H9 (cell line): ENCODE data around the gene LRRC17. TPM values are rescaled to one million over a fixed set of nuclear protein-coding genes. Genes with fewer than 3 reads are reported as not detected.

Experiments used
- DNase-seq: peaks from one replicate; pipeline ENCODE4 v3.0.0-alpha.2; 2017
- H2AFZ ChIP-seq: one replicate; pipeline ENCODE4 v1.6.1; 2013; ENCODE audit warnings: mild to moderate bottlenecking, low read length, control low read depth, moderate library complexity
- H2AK5ac ChIP-seq: 2 replicates; pipeline ENCODE4 v1.6.1; 2013; ENCODE audit warnings: low read length, control low read depth, mixed read lengths; ENCODE audit not compliant: insufficient read length
- H2BK120ac ChIP-seq: one replicate; pipeline ENCODE4 v1.6.1; 2013; ENCODE audit warnings: low read depth, mild to moderate bottlenecking, low read length, control low read depth, inconsistent platforms; ENCODE audit not compliant: poor library complexity, severe bottlenecking
- H2BK12ac ChIP-seq: 2 replicates; pipeline ENCODE4 v1.6.1; 2013; ENCODE audit warnings: low read length, control low read depth, mixed read lengths, low read depth; ENCODE audit not compliant: insufficient read length
- H2BK15ac ChIP-seq: 2 replicates; pipeline ENCODE4 v1.6.1; 2013; ENCODE audit warnings: low read depth, low read length, control low read depth
- H2BK20ac ChIP-seq: one replicate; pipeline ENCODE4 v1.6.1; 2013; ENCODE audit warnings: low read depth, mild to moderate bottlenecking, low read length, control low read depth, inconsistent platforms; ENCODE audit not compliant: poor library complexity, severe bottlenecking
- H2BK5ac ChIP-seq: 2 replicates; pipeline ENCODE4 v1.6.1; 2013; ENCODE audit warnings: low read length, control low read depth, mixed read lengths; ENCODE audit not compliant: insufficient read length
- H3K14ac ChIP-seq: 2 replicates; pipeline ENCODE4 v1.6.1; 2013; ENCODE audit warnings: low read length, control low read depth; ENCODE audit not compliant: insufficient read depth
- H3K18ac ChIP-seq: 2 replicates; pipeline ENCODE4 v1.6.1; 2013; ENCODE audit warnings: low read depth, mild to moderate bottlenecking, mixed read lengths, low read length, control low read depth; ENCODE audit not compliant: insufficient read length
- H3K23ac ChIP-seq: 2 replicates; pipeline ENCODE4 v1.6.1; 2013; ENCODE audit warnings: low read length, control low read depth, mixed read lengths, low read depth; ENCODE audit not compliant: insufficient read length
- H3K23me2 ChIP-seq: 2 replicates; pipeline ENCODE4 v1.6.1; 2013; ENCODE audit warnings: low read depth, mild to moderate bottlenecking, mixed read lengths, low read length, control low read depth; ENCODE audit not compliant: insufficient read length, poor library complexity, severe bottlenecking
- H3K27ac ChIP-seq: 2 replicates; pipeline ENCODE4 v1.5.1; 2013; ENCODE audit warnings: low read length, control low read depth, mixed read lengths, low read depth; ENCODE audit not compliant: insufficient read length
- H3K27me3 ChIP-seq: 2 replicates; pipeline ENCODE4 v1.6.1; 2013; ENCODE audit warnings: low read length, control low read depth, inconsistent platforms; ENCODE audit not compliant: insufficient read depth
- H3K4ac ChIP-seq: 2 replicates; pipeline ENCODE4 v1.6.1; 2013; ENCODE audit warnings: low read depth, mild to moderate bottlenecking, control low read depth, inconsistent platforms, low read length, moderate library complexity
- H3K4me1 ChIP-seq: 2 replicates; pipeline ENCODE4 v1.6.1; 2013; ENCODE audit warnings: low read length, control low read depth, inconsistent platforms; ENCODE audit not compliant: insufficient read depth
- H3K4me2 ChIP-seq: 2 replicates; pipeline ENCODE4 v1.6.1; 2013; ENCODE audit warnings: low read length, control low read depth, mixed read lengths; ENCODE audit not compliant: insufficient read length, insufficient read depth
- H3K56ac ChIP-seq: 2 replicates; pipeline ENCODE4 v1.6.1; 2013; ENCODE audit warnings: low read depth, mild to moderate bottlenecking, mixed read lengths, low read length, control low read depth; ENCODE audit not compliant: insufficient read length
- H3K79me1 ChIP-seq: 2 replicates; pipeline ENCODE4 v1.6.1; 2013; ENCODE audit warnings: low read depth, mild to moderate bottlenecking, moderate library complexity, low read length, control low read depth, inconsistent platforms; ENCODE audit not compliant: insufficient read depth, poor library complexity, severe bottlenecking
- H3K79me2 ChIP-seq: 2 replicates; pipeline ENCODE4 v1.6.1; 2013; ENCODE audit warnings: low read length, control low read depth, inconsistent platforms; ENCODE audit not compliant: insufficient read depth
- H3K9ac ChIP-seq: 2 replicates; pipeline ENCODE4 v1.6.1; 2013; ENCODE audit warnings: low read length, control low read depth, mixed read lengths; ENCODE audit not compliant: insufficient read length; ENCODE audit errors: extremely low read depth
- H3K9me3 ChIP-seq: one replicate; pipeline ENCODE4 v1.6.1; 2013; ENCODE audit warnings: low read depth, low read length, inconsistent platforms; ENCODE audit not compliant: control insufficient read depth
- H3T11ph ChIP-seq: one replicate; pipeline ENCODE4 v1.6.1; 2013; ENCODE audit warnings: mild to moderate bottlenecking, low read length, control low read depth, inconsistent platforms
- H4K20me1 ChIP-seq: one replicate; pipeline ENCODE4 v1.6.1; 2013; ENCODE audit not compliant: control insufficient read depth, insufficient read length, insufficient read depth
- H4K5ac ChIP-seq: 2 replicates; pipeline ENCODE4 v1.6.1; 2013; ENCODE audit warnings: low read depth, mild to moderate bottlenecking, mixed read lengths, low read length, control low read depth; ENCODE audit not compliant: insufficient read length
- H4K8ac ChIP-seq: replicated peaks from 2 replicates; pipeline ENCODE4 v1.6.1; 2013; ENCODE audit warnings: low read length, control low read depth, mixed read lengths, low read depth; ENCODE audit not compliant: insufficient read length
- H4K91ac ChIP-seq: 2 replicates; pipeline ENCODE4 v1.6.1; 2013; ENCODE audit warnings: low read depth, mild to moderate bottlenecking, moderate library complexity, mixed read lengths, low read length, control low read depth; ENCODE audit not compliant: insufficient read length
- H3K27ac Mint-ChIP-seq, 3 experiments: 2 replicates in 2 of 3; 3 replicates in 1 of 3; pipeline ENCODE4 v1.8.0; 2020 to 2021; ENCODE audit warnings: mixed read lengths in 3 of 3, mild to moderate bottlenecking in 1 of 3, moderate library complexity in 1 of 3
- H3K27me3 Mint-ChIP-seq: 2 replicates; pipeline ENCODE4 v1.8.0; 2021; ENCODE audit warnings: low read depth, mild to moderate bottlenecking, moderate library complexity, mixed read lengths
- H3K36me3 Mint-ChIP-seq, 3 experiments: 2 replicates in 2 of 3; 3 replicates in 1 of 3; pipeline ENCODE4 v1.8.0; 2020 to 2021; ENCODE audit warnings: low read depth in 3 of 3, mixed read lengths in 3 of 3; ENCODE audit not compliant: insufficient read depth in 1 of 3
- H3K4me1 Mint-ChIP-seq, 2 experiments: 2 replicates each; pipeline ENCODE4 v1.8.0; 2020; ENCODE audit warnings: mixed read lengths in 2 of 2
- H3K4me3 Mint-ChIP-seq, 2 experiments: 2 replicates in 1 of 2; 3 replicates in 1 of 2; pipeline ENCODE4 v1.8.0; 2020 to 2021; ENCODE audit warnings: mild to moderate bottlenecking in 2 of 2, mixed read lengths in 2 of 2, moderate library complexity in 1 of 2
- H3K9me3 Mint-ChIP-seq, 2 experiments: 2 replicates in 1 of 2; 3 replicates in 1 of 2; pipeline ENCODE4 v1.8.0; 2020; ENCODE audit warnings: mild to moderate bottlenecking in 2 of 2, mixed read lengths in 2 of 2, moderate library complexity in 1 of 2
- CTCF ChIP-seq: fragments of 200-600 bp; sonication (generic); conservative IDR thresholded peaks from 3 replicates; pipeline ENCODE4 v1.8.0; 2021; ENCODE audit warnings: antibody characterized with exemption, mild to moderate bottlenecking
- WGBS: extraction: QIAGEN DNeasy Blood & Tissue Kit; methylation state at CpG from one replicate; pipeline ENCODE4 v1.1.7; 2013; ENCODE audit warnings: missing lambda C conversion rate, low lambda C conversion rate, mixed read lengths; ENCODE audit not compliant: insufficient read length; ENCODE audit errors: extremely low coverage; 5-methylcytosine and 5-hydroxymethylcytosine counted together
- total RNA-seq: library from RNA; stranded (reverse); gene quantifications from 2 replicates; pipeline ENCODE4 v1.2.1, GENCODE V29; 2021

LRRC17 gene
- total RNA-seq, 1 experiment from 2014 or later: 2.0 TPM

DNA sequence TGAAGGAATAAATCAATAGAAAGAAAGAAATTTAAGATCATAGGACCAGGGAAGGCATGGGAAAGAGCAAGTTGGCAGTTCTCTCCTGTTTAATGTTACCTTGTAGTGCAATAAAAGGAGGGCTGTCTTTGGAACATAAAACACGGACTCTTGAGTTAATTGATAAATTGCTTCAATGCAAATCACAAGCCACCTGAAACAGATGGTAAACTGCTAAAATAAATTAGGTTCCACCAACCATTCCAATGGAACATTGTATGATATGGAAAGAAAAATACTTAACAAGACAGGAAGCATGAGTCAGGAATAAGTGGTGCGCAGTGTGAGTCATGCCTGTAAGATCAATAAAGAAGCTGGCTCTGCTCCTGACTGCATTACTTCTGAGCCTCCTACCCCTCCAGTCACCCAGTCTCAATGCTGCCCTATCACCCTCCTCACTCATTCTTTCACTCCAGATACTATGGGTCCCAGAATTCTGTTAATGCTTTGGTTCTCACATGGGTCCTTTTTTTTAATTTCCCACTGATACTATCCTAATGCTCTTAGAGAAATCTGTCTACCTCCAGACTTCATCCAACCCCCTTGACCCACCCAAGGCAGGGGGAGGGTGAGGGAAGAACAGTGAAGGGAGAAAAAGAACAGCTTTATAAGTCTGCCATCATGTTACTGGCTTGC is 78.9 kb downstream of the LRRC17 start:
- no peak overlapping the region for H3T11ph ChIP-seq
- no peak overlapping the region for H4K91ac ChIP-seq
- H3K9ac ChIP-seq: no peak overlapping the region

More for the DNA sequence above, 78.9 kb downstream of the LRRC17 start:
- Histone ChIP-seq H2AK5ac (no peak overlapping the region), H4K8ac (no peak overlapping the region), H2BK15ac (no peak overlapping the region), H3K9me3 (no peaks in the 10 kb centered on the region), H3K79me1 (no peaks in the 10 kb centered on the region), H2BK5ac (no peak overlapping the region), H3K56ac (no peak overlapping the region), H2BK12ac (no peak overlapping the region), H3K4me2 (no peak overlapping the region), H3K14ac (no peak overlapping the region), H3K27me3 (no peaks in the 10 kb centered on the region; the same call in 1 of the 2 replicates), H3K18ac (no peak overlapping the region), H2AFZ (no peak overlapping the region), H4K5ac (no peak overlapping the region), H3K23ac (no peak overlapping the region), H3K4ac (no peak overlapping the region), H3K23me2 (no peaks in the 10 kb centered on the region), H3K4me1 (no peaks in the 10 kb centered on the region), H3K27ac (no peak overlapping the region), H4K20me1 (no peaks in the 10 kb centered on the region), H2BK120ac (no peak overlapping the region), H3K79me2 (no peaks in the 10 kb centered on the region), H2BK20ac (no peak overlapping the region)
- Mint-ChIP-seq H3K4me3 (no peak overlapping the region), H3K4me1 (no peaks in the 10 kb centered on the region), H3K36me3 (no peaks in the 10 kb centered on the region), H3K27ac (no peak overlapping the region), H3K9me3 (no peaks in the 10 kb centered on the region), H3K27me3 (no peaks in the 10 kb centered on the region)
- TF ChIP-seq CTCF: no peak
- WGBS: no CpG with 5 or more reads among the region's 2 CpGs
- DNase-seq: no peak
